ENCODE results near the gene TRH. TPM values are rescaled to one million over a fixed set of nuclear protein-coding genes. Genes with fewer than 3 reads are reported as not detected.

Gene TRH
- total RNA-seq, 4 donors from 2014 or later: 0.65 TPM; not detected in 3

DNA sequence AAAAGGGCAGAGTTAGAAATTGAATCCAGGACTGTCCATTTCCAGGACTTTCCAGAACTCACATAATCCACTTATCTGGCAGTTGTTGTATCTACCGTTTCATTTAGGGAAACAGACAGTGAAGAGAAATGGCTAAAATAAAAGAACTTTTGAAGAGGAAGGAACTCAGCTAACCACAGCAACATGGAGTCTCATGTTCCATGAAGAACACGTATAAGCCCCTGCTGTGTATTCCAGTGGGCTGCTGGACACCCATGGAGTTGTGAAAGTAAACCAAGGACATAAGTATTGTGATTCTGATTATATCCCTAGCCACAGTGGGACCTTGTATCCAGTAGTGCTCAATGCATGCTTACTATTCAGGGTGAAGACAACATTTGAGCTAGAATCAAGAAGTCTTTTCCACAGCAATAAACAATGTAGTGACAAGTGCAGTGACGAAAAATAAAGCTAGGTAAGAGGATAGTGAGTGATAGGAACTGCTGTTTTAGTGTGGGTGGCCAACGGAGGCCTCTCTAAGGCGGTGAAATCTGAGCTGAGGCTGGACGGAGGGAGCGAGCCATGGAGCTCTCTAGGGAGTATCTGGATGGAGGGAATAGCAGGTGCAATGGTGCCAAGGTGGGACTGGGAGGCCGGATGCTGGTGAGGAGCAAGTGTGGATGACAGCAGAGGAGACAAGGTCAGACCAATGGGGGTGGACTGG, 26.8 kb upstream of the TRH start:
- TF ChIP-seq, protein P1, sequence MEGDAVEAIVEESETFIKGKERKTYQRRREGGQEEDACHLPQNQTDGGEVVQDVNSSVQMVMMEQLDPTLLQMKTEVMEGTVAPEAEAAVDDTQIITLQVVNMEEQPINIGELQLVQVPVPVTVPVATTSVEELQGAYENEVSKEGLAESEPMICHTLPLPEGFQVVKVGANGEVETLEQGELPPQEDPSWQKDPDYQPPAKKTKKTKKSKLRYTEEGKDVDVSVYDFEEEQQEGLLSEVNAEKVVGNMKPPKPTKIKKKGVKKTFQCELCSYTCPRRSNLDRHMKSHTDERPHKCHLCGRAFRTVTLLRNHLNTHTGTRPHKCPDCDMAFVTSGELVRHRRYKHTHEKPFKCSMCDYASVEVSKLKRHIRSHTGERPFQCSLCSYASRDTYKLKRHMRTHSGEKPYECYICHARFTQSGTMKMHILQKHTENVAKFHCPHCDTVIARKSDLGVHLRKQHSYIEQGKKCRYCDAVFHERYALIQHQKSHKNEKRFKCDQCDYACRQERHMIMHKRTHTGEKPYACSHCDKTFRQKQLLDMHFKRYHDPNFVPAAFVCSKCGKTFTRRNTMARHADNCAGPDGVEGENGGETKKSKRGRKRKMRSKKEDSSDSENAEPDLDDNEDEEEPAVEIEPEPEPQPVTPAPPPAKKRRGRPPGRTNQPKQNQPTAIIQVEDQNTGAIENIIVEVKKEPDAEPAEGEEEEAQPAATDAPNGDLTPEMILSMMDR (IDR thresholded peaks at IDR 0.05): no peak
- DNase-seq (ENCODE audit: low spot score) (no peak), ATAC-seq (ENCODE audit: low FRiP score) (no peak)

DNA sequence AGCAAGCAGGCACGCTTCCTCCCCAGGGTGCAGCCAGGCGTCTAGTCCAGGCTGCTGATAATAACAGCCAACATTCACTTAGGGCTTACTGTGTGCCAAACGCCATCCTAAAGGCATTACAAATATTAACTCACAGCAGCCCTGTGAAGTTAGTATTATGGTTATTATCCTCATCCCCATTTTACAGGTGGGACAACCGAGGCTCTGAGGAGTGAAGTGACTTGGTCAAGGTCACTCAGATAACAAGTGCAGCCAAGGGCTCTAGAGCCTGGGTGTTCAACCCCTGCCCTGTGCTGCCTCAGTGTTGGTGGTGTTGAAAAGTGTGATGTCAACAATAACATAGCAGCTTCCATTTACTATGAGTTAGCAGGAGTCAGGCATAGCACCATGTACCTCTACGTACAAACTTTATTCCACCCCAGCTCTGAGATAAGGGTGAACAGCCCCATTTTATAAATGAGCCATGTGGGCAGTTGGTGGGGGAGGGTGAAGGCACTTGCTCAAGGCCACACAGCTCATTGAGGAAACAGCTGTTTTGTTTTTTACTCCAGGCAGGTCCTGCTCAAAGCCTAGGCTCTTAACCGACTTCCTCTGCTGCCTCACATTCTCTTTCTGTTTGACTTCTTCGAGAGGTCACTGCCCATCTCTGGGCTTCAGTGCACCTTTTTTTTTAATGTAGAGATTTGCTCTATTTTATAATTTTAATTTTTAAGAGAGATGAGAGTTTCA, 24.0 kb upstream of the TRH start:
- no peak for DNase-seq (ENCODE audit: low spot score)
- TF ChIP-seq, protein P1 (IDR thresholded peaks at IDR 0.05): no peak
- ATAC-seq (ENCODE audit: low FRiP score): no peak

DNA sequence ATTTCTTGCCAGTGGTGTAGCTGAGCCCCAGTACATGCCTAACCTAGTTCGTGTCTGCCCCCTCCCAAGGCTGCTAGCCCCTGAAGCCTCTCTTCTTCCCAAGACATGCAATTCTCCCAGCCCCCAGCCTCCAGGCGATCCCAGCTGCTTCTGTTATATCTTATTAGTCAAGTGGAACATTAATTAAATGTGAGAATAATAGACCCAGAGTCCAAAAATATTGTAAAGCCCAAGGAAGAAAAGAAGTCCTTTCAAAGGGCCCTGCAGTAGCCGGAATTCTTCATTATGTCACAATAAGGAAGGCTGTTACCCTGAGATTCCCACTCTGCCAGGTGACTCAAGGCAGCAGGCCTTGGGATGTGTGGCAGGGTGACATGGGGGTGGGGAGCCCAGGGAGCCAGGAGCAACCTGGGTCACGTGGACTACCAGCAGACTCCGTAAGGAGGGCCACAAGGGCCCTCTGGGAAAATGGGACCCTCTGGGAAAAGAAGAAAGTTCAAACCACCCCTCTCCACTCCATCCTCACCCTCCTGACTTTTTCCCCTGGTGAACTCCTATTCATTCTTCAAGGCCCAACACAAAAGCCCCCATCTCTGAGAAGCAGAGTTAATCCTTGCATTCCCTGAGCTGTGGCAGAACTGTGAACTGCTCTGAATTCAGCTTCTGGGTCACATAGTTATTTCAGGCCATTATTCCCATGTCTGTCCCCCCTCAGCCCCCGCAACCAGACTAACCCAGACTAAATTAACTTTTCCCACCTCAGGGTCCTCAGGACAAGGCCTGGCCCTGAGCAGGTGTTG, 21.8 kb upstream of the TRH start:
- no peak for ATAC-seq (ENCODE audit: low FRiP score)
- no peak for DNase-seq (ENCODE audit: low spot score)
- TF ChIP-seq, protein P1 (IDR thresholded peaks at IDR 0.05): no peak

DNA sequence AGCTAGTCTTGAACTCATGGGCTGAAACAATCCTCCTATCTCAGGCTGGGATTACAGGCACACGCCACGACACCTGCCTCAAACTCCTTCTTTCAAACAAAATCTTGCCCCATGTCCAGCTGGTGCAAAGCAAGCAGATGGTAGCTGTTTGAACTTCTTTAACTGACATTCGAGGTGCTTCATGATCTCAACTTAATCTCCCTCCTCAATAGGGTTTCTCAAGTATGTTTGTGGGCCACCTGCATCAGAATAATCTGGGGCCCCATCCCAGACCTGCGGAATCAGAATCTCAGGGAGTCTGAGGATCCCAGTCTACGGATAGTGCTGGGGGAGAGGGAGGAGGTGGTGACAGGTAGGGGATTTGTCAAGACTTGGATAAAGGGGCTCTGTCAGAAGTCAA, 20.9 kb upstream of the TRH start:
- DNase-seq (ENCODE audit: low spot score) (no peak), ATAC-seq (ENCODE audit: low FRiP score) (no peak)
- TF ChIP-seq, protein P1 (IDR thresholded peaks at IDR 0.05): no peak

DNA sequence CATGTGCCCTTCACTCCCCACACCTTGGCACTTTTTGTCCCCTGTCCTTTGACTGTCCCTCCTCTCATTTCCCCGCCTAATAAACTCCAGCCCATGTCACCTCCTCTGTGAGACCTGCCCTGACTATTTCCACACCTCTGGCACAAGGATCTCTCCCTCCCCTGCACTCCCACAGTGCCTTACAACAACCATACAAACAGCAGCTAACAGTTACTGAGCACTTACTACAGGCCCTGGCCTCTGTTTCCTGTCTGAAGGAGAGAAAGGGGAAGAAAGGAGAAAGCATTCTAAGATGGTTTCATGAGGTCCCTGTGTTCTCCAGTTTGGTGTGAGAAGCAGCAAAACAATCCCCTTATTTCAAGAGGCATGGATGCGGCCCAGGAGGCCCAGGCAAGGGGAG, 20.0 kb upstream of the TRH start:
- TF ChIP-seq, protein P1 (IDR thresholded peaks at IDR 0.05): no peak
- no peak for DNase-seq (ENCODE audit: low spot score)
- no peak for ATAC-seq (ENCODE audit: low FRiP score)

DNA sequence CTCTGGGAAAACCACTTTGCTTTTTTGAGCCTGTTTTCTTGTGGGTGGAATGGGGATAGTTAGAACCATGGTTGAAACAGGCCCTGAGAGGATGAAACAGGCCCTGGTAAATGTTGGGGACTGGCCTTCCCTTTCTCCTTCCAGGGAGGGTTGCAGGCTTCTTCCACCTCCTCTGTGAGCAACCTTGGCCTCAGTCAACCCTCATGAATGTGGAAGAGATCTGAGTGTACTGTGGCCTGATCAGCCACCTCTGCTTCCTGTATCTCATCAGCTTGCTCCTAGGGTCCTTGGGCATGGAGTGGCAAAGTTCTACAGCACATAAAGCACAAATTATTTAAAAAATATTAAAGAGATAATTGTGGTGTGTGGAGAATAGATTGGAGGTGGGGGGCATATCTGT, 17.6 kb upstream of the TRH start:
- DNase-seq (ENCODE audit: low spot score) (no peak), ATAC-seq (ENCODE audit: low FRiP score) (no peak)
- TF ChIP-seq, protein P1 (IDR thresholded peaks at IDR 0.05): no peak

All from omental fat pad (tissue), 4 donors.